ENCODE results near the gene PRR5. TPM values are rescaled to one million over a fixed set of nuclear protein-coding genes. Genes with fewer than 3 reads are reported as not detected.
"Not testable (repeated sequence)": the region's sequence is repeated elsewhere in the genome, so short reads cannot be mapped to it uniquely, and the experiment has no call there.

The PRR5 gene
- total RNA-seq, 2 experiments from 2014 or later, result 29.0 to 31.6 TPM

- no peak overlapping the region for H3K27ac ChIP-seq (ENCODE audit: low read depth in 1 of 2, low read length in 2 of 2)
- H3K36me3 ChIP-seq (ENCODE audit: insufficient read depth, low read length), result no peaks in the 10 kb centered on the region
- H3K27me3 Mint-ChIP-seq, result peaks cover 10% of the 10 kb centered on the region
- no peak overlapping the region for H3K27ac Mint-ChIP-seq
- H3K9me3 Mint-ChIP-seq, result no peaks in the 10 kb centered on the region
- intact Hi-C loops (cut with DNase I, micrococcal nuclease), result no loop called here
- TF ChIP-seq CTCF (IDR thresholded peaks at IDR 0.05), result no peak
- ATAC-seq (ENCODE audit: poor library complexity), result no peak
- no peak overlapping the region for H3K4me3 Mint-ChIP-seq
- H3K27me3 ChIP-seq (ENCODE audit: control insufficient read depth in 1 of 2, insufficient read depth in 2 of 2, low read length in 2 of 2), result peaks cover 0 to 9% of the 10 kb centered on the region in 2 experiments
- no peaks in the 10 kb centered on the region for H3K9me3 ChIP-seq (ENCODE audit: control insufficient read depth in 1 of 2, insufficient read depth in 1 of 2, low read length in 2 of 2)
- no peaks in the 10 kb centered on the region for H3K4me1 Mint-ChIP-seq (ENCODE audit: low read depth)
- POLR2A ChIA-PET, result no interaction called here
- H3K4me3 ChIP-seq (ENCODE audit: low read length), result no peak overlapping the region
- CTCF ChIA-PET, result no interaction called here
- H3K36me3 Mint-ChIP-seq (ENCODE audit: low read depth), result no peaks in the 10 kb centered on the region
- H3K4me1 ChIP-seq (ENCODE audit: insufficient read depth, low read length), result no peaks in the 10 kb centered on the region
- DNase-seq, result no peak
Observed at GRCh38 chr22:44743247-44743646, 41.2 kb downstream of the PRR5 start.

- no peak overlapping the region for H3K27ac Mint-ChIP-seq
- DNase-seq (no peak), ATAC-seq (ENCODE audit: poor library complexity) (no peak)
- intact Hi-C loops (cut with DNase I, micrococcal nuclease), result no loop called here
- no peak overlapping the region for H3K4me3 ChIP-seq (ENCODE audit: low read length)
- H3K27me3 Mint-ChIP-seq, result peaks cover 14% of the 10 kb centered on the region
- TF ChIP-seq CTCF (IDR thresholded peaks at IDR 0.05), result no peak
- ChIA-PET CTCF (no interaction called here), POLR2A (no interaction called here)
- H3K9me3 ChIP-seq (ENCODE audit: control insufficient read depth in 1 of 2, insufficient read depth in 1 of 2, low read length in 2 of 2), result no peaks in the 10 kb centered on the region
- no peaks in the 10 kb centered on the region for H3K4me1 Mint-ChIP-seq (ENCODE audit: low read depth)
- H3K4me3 Mint-ChIP-seq, result no peak overlapping the region
- H3K27me3 ChIP-seq (ENCODE audit: control insufficient read depth in 1 of 2, insufficient read depth in 2 of 2, low read length in 2 of 2), result peaks cover 0 to 12% of the 10 kb centered on the region in 2 experiments
- no peak overlapping the region for H3K27ac ChIP-seq (ENCODE audit: low read depth in 1 of 2, low read length in 2 of 2)
- H3K36me3 ChIP-seq (ENCODE audit: insufficient read depth, low read length), result no peaks in the 10 kb centered on the region
- no peaks in the 10 kb centered on the region for H3K36me3 Mint-ChIP-seq (ENCODE audit: low read depth)
- no peaks in the 10 kb centered on the region for H3K9me3 Mint-ChIP-seq
- H3K4me1 ChIP-seq (ENCODE audit: insufficient read depth, low read length), result no peaks in the 10 kb centered on the region
Observed at GRCh38 chr22:44743804-44744211, 41.8 kb downstream of the PRR5 start.

- Mint-ChIP-seq H3K4me3 (no peak overlapping the region), H3K36me3 (ENCODE audit: low read depth) (no peaks in the 10 kb centered on the region), H3K27me3 (peaks cover 29% of the 10 kb centered on the region), H3K27ac (no peak overlapping the region), H3K9me3 (no peaks in the 10 kb centered on the region), H3K4me1 (ENCODE audit: low read depth) (no peaks in the 10 kb centered on the region)
- DNase-seq (no peak), ATAC-seq (ENCODE audit: poor library complexity) (no peak)
- Histone ChIP-seq H3K9me3 (ENCODE audit: control insufficient read depth in 1 of 2, insufficient read depth in 1 of 2, low read length in 2 of 2) (no peaks in the 10 kb centered on the region), H3K4me1 (ENCODE audit: insufficient read depth, low read length) (no peaks in the 10 kb centered on the region), H3K27ac (ENCODE audit: low read depth in 1 of 2, low read length in 2 of 2) (no peak overlapping the region), H3K4me3 (ENCODE audit: low read length) (no peak overlapping the region), H3K36me3 (ENCODE audit: insufficient read depth, low read length) (no peaks in the 10 kb centered on the region), H3K27me3 (ENCODE audit: control insufficient read depth in 1 of 2, insufficient read depth in 2 of 2, low read length in 2 of 2) (peaks cover 7 to 19% of the 10 kb centered on the region in 2 experiments)
- POLR2A ChIA-PET, result no interaction called here
- intact Hi-C loops (cut with DNase I, micrococcal nuclease), result no loop called here
- TF ChIP-seq CTCF (IDR thresholded peaks at IDR 0.05), result no peak
- CTCF ChIA-PET, result no interaction called here
Observed at GRCh38 chr22:44745853-44746789, 44.1 kb downstream of the PRR5 start.

- POLR2A ChIA-PET; ATAC-seq (ENCODE audit: poor library complexity); intact Hi-C loops (cut with DNase I, micrococcal nuclease): not testable (repeated sequence)
Observed at GRCh38 chr22:44747784-44748127, 45.8 kb downstream of the PRR5 start.

More at GRCh38 chr22:44747784-44748127, 45.8 kb downstream of the PRR5 start:
- H3K4me1 ChIP-seq (ENCODE audit: insufficient read depth, low read length); H3K36me3 ChIP-seq (ENCODE audit: insufficient read depth, low read length); H3K27ac ChIP-seq (ENCODE audit: low read depth in 1 of 2, low read length in 2 of 2); H3K36me3 Mint-ChIP-seq (ENCODE audit: low read depth); H3K4me1 Mint-ChIP-seq (ENCODE audit: low read depth); H3K9me3 ChIP-seq (ENCODE audit: control insufficient read depth in 1 of 2, insufficient read depth in 1 of 2, low read length in 2 of 2); H3K4me3 Mint-ChIP-seq; DNase-seq; H3K4me3 ChIP-seq (ENCODE audit: low read length); H3K9me3 Mint-ChIP-seq; CTCF ChIA-PET; H3K27ac Mint-ChIP-seq: not testable (repeated sequence)
- peaks cover 10 to 30% of the 10 kb centered on the region in 2 experiments for H3K27me3 ChIP-seq (ENCODE audit: control insufficient read depth in 1 of 2, insufficient read depth in 2 of 2, low read length in 2 of 2)
- peaks cover 39% of the 10 kb centered on the region for H3K27me3 Mint-ChIP-seq

Measured in CD4-positive, alpha-beta T cell (primary cell).